Measurements from ENCODE around the gene CENPU.

Gene CENPU

GRCh38 chr4:184719407-184719806 is 14.5 kb downstream of the CENPU start:
- in situ Hi-C loops (cut with HindIII; ENCODE audit: low sequenced_read_pairs) = no loop called here
- DNase-seq (ENCODE audit: low read depth) = no peak
- no peak overlapping the region for H3K4me3 ChIP-seq (ENCODE audit: low read depth, low read length)
- TF ChIP-seq CTCF (IDR thresholded peaks at IDR 0.05; ENCODE audit: low read depth, low read length, missing control alignments) = no peak

- TF ChIP-seq CTCF (IDR thresholded peaks at IDR 0.05; ENCODE audit: low read depth, low read length, missing control alignments) = no peak
- H3K4me3 ChIP-seq (ENCODE audit: low read depth, low read length) = no peak overlapping the region
- in situ Hi-C loops (cut with HindIII; ENCODE audit: low sequenced_read_pairs) = no loop called here
- no peak for DNase-seq (ENCODE audit: low read depth)
Observed at GRCh38 chr4:184715526-184715925, 18.4 kb downstream of the CENPU start.

GRCh38 chr4:184713887-184714286 is 20.0 kb downstream of the CENPU start:
- in situ Hi-C loops (cut with HindIII; ENCODE audit: low sequenced_read_pairs) = no loop called here

GRCh38 chr4:184712322-184712721 is 21.6 kb downstream of the CENPU start:
- no peak for DNase-seq (ENCODE audit: low read depth)
- H3K4me3 ChIP-seq (ENCODE audit: low read depth, low read length) = no peak overlapping the region
- no peak for TF ChIP-seq CTCF (IDR thresholded peaks at IDR 0.05; ENCODE audit: low read depth, low read length, missing control alignments)
- in situ Hi-C loops (cut with HindIII; ENCODE audit: low sequenced_read_pairs) = no loop called here

More at GRCh38 chr4:184713887-184714286, 20.0 kb downstream of the CENPU start:
- no peak for DNase-seq (ENCODE audit: low read depth)
- H3K4me3 ChIP-seq (ENCODE audit: low read depth, low read length) = no peak overlapping the region
- no peak for TF ChIP-seq CTCF (IDR thresholded peaks at IDR 0.05; ENCODE audit: low read depth, low read length, missing control alignments)

- in situ Hi-C loops (cut with HindIII; ENCODE audit: low sequenced_read_pairs) = no loop called here
- DNase-seq (ENCODE audit: low read depth) = no peak
- TF ChIP-seq CTCF (IDR thresholded peaks at IDR 0.05; ENCODE audit: low read depth, low read length, missing control alignments) = no peak
- H3K4me3 ChIP-seq (ENCODE audit: low read depth, low read length) = no peak overlapping the region
Observed at GRCh38 chr4:184706453-184706852, 27.4 kb downstream of the CENPU start.

GRCh38 chr4:184705692-184706091 is 28.2 kb downstream of the CENPU start:
- no peak for TF ChIP-seq CTCF (IDR thresholded peaks at IDR 0.05; ENCODE audit: low read depth, low read length, missing control alignments)
- H3K4me3 ChIP-seq (ENCODE audit: low read depth, low read length) = no peak overlapping the region
- DNase-seq (ENCODE audit: low read depth) = no peak
- in situ Hi-C loops (cut with HindIII; ENCODE audit: low sequenced_read_pairs) = no loop called here

- in situ Hi-C loops (cut with HindIII; ENCODE audit: low sequenced_read_pairs) = no loop called here
- TF ChIP-seq CTCF (IDR thresholded peaks at IDR 0.05; ENCODE audit: low read depth, low read length, missing control alignments) = no peak
Observed at GRCh38 chr4:184702114-184702513, 31.8 kb downstream of the CENPU start.

More at GRCh38 chr4:184702114-184702513, 31.8 kb downstream of the CENPU start:
- no peak overlapping the region for H3K4me3 ChIP-seq (ENCODE audit: low read depth, low read length)
- DNase-seq (ENCODE audit: low read depth) = no peak
